NCI-H1436 treated with DMSO at 0.1 percent for 48 hours (cell line): ENCODE results near the gene IFI27L2.

Source experiments
- DNase-seq: peaks from one replicate; lab custom pipeline; 2025; lab: John Stamatoyannopoulos, UW

IFI27L2 gene

DNA sequence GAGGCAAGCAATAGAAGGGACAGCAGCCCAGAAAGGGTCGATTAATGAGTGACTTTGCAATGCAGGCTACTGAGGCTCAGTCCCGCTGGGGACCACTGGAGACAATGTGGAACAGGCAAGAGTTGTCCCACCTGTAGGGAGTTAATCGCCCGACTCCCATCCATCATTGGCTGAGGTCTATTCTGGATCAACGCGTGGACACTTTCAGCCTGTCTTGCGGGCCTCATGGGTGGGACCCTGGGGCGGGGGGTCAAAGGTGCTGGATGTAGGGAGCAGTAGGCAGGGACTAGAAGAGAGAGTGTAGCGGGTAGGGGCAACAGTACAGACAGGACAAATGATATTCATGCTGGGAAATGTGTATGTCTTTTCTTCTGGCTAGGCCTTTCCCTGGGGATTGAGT, 6.1 kb downstream of the IFI27L2 start:
- no peak for DNase-seq

DNA sequence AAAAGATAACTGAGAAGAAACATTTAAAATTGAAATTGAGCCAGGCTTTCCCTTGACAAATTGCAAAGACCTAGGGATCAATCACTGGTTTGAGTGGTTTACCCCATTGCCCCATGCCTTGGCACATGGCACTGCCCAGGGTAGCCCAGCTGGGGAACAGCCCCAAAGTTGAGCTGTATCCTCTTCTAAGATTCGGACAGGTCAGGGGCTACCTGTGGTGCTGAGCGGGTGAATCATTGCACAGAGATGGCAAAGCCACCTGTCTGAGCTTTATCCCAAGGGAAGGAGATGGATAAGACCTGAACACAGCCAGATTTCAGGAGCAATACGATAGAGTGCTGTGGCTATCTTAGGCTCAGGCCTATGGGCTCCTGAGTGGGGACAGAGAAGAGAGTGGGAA, 7.0 kb downstream of the IFI27L2 start:
- no peak for DNase-seq

DNA sequence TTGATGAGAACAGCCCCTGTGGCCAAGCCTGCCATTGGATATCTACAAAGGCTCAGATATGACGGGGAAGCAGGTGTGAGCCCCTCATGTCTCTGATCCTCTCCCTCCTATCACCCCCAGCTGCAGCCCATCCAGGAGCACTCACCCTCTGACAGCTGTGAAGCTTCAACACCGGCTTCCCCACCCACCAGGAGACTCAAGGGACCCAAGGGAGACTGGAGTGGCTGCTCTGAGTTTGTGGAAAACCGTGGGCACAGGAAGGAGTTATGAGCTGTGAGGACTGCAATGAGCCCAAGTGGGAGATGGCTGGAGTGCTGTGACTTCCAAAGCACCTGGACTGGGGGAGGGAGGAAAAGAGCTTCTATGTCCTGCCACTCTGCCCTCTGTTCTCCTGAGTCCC, 7.9 kb downstream of the IFI27L2 start:
- DNase-seq = no peak

DNA sequence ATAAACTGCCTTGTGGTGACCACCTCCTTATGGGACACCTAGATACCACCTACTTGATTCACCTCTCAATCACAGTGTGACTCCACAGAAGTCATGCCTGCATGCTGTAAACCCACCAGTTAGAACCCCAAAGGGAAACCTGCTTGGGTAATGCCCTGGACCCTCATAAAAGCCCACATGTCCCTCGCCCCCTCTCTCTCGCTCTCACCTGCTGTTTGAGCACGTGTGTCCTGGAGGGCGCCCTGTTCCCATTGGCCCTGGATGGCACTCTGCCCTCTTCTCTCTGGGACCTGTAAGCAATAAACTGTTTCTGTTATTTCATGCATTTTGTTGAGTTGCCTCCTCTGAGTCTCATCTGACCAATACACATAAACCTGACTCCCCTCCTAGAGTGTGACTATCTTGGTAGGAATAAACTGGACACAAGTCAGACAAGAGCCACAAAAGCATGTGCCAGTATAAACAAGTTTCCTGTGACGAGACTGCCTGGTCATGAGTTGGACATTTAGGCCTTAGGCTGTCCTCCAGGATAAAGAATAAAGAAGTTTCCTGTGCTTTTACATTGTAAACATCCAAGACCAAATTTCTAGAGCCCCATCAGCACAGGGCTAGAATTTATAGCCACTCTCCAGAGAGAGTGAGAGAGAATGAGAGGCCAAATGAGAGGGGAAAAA, 8.6 kb downstream of the IFI27L2 start:
- no peak for DNase-seq

DNA sequence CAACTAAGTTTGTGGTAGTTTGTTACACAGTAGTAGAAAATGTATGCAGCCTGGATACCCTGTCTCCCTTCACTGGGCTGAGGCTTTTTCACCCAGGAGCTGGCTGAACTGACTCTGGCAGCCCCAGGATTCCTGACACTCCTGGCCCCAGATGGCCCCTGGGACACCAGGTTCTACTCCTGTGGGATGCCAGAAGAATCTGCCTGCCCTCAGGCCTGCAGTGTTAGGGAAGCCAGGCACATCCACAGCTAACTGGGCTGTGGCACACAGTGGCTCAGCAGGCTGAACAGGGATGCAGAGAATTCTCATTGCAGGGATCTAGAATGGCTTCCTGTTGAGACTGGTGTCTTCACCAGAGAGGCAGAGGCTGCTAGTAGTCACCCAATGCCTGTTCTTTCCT, 10.3 kb downstream of the IFI27L2 start:
- no peak for DNase-seq

DNA sequence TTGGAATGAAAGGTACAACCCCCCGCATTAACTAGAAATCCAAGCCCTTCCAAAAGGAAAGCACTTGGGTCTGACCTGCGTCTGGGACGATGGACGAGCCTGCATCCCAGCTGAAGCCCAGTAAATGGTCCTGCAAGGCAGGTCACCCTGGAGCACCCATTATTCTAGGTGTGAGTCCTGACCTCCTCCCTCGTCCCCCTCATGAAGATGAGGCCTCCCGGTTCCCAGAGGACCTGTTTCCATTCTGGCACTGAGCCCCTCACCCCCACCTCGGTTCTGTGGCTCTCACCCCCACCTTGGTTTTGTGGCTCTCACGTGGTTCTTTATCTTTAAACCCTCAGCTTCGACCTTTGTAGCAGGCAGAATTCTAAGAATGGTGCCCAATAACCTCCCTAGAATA, 11.5 kb downstream of the IFI27L2 start:
- no peak for DNase-seq

DNA sequence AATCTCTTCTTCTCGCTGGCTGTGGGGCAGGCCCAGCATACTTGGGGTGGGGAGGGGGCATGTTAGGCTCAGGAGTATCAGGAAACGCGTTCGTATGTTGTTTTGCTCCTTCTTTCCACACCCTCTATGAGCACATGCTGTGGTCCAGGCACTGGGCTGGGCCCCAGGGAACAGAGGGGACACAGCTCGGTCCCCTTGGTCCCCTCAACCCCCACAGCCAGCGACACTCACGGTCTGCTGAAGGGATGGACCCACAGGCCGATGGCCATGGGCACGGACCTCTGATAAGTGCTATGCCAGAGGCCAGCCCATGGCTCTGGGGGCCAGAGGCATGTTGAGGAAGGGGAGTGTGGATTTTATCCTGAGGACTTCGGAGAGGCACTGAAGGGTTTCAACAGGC, 12.7 kb downstream of the IFI27L2 start:
- DNase-seq = no peak

DNA sequence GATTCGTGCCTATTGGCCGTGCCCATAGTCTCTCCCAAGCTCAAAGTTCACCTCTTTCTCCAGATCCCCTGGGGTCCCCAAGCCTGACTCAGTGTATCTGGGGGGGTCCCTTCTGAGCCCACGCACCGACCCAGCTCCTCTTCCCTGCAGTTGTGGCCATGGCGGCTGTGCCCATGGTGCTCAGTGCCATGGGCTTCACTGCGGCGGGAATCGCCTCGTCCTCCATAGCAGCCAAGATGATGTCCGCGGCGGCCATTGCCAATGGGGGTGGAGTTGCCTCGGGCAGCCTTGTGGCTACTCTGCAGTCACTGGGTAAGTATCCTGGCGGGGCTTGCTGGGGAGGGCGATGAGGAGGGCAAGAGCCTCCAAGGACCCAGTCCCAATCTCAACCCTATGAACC, 13.8 kb downstream of the IFI27L2 start:
- no peak for DNase-seq

DNA sequence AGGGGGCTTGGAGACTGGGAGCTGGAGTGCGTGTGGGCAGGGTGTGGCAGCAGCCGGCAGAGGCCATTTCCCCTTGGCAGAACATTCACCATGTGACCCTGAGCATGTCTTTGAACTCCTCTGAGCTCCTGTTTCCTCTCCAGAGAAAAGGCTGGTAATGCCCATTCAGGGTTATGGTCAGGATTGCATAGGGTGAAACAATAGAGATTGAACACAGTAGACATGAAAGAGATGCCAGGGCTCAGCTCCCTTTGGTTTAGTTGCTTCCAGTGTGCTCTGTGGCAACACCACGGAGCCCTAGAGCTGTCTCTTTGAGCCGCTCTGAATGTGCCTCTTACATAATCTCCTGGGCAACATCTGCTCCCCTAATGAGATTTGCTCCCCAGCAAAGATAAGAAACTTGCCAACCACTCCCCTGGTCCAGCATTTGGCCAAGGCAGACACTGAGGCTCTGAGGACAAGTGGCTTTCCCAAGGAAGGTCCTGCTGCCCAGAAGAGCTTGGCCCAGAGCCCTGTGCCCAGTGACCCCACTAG, 14.3 kb downstream of the IFI27L2 start:
- no peak for DNase-seq

DNA sequence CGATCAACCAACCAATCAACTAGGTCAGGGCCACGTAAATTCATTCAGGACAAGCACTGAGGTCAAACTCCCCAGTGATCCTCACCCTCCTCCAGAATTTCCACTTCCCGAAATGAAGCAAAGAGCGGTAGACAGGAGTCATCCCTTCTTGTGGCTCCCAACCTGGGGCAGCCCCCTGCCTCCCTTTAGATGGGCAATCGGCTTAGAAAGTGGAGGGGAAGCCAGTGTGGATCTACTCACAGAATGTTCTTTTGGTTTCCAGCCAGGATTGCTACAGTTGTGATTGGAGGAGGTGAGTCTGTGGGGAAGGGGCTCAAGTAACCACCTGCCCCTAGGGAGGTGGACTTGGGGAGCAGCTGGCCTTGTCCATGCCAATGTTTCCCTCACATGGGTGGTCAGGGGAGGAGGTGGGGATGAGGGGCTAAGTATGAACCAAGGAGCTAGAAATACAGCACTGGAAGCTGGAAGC, 14.8 kb downstream of the IFI27L2 start:
- no peak for DNase-seq

DNA sequence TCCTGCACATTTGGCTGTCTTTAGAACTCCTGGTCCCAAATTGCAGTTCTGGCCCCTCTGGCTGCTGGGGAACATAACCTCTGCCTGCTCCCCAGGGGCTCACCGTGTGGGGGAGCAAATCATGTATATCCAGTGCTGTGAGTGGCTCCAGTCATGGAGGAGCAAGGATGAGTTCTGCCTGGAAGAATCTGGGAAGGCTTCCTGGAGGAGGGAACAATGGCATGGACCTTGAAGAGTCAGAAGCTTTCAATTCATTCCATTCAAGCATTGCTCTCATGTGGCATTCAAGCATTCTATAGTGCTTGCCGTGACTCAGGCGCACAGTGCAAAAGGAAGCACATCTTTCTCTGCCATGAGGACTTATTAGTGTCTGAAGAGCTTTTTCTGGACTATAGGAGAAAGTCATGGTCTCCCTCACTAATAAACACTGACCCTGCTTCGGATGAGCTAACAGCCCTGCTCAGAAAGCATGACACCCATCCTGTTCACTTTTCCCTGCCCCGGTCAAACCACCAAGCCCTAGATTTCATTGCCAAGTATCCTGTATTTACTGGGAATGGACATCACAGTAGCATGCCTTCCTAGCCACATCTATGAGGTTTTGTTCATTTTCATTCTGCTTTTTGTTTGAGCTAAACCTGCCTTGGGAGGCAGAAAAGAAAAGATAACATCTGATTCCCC, 15.4 kb downstream of the IFI27L2 start:
- DNase-seq = no peak

DNA sequence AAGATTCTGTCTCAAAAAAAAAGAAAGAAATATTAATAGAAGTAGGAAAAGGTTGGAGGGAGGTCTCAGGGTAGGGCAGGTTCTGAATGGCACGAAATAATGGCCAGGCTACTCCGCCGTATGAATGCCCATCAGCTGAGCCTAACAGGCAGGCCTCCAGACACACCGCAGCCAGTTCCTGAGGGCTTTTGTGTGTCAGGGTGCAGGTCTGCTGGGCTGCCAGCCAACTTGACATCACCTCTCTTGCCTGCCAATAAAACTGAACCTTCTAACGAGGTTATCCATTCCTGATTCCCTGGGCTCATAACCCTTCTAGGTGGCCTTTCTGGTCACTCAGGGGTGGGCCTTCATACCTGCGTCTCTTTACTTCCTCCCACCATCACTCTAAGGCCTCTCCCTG, 15.9 kb downstream of the IFI27L2 start:
- no peak for DNase-seq

DNA sequence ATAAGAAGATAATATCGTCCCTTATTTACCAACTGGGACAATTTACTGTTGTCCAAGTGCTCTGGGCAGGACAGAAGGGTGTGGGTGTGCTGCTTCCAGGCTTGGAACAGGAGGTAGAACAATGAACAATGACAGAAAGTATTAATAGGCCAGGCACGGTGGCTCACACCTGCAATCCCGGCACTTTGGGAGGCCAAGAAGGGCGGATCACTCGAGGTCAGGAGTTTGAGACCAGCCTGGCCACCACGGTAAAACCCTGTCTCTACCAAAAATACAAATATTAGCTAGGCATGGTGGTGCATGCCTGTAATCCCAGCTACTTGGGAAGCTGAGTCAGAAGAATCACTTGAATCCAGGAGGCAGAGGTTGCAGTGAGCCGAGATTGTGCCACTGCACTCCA, 16.3 kb downstream of the IFI27L2 start:
- no peak for DNase-seq

DNA sequence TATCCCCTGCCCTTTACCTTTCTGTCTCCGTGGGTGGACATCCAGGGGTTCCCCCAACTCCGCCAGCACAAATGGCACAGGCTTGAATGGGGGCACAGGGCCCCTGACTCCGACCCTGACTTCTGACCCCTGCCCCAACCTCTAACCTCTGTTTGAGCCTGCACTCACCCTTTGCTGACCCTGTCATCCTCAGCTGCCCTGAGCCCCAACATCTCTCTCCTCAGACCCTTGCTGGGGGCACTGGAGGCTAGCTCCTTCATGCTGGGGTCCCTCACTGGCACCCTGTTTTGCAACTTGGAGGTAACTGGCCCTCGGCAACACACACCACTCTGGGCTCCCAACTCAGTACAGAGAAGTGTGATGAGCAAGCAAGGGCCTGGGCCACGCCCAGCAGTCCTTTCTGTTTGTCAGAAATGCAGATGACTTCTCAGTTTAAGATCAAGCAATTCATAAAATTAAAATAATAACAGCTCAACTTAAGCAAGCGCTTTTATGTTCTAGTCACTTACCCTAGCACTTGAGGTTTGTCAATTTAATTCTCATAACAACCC, 16.8 kb downstream of the IFI27L2 start:
- DNase-seq = no peak

DNA sequence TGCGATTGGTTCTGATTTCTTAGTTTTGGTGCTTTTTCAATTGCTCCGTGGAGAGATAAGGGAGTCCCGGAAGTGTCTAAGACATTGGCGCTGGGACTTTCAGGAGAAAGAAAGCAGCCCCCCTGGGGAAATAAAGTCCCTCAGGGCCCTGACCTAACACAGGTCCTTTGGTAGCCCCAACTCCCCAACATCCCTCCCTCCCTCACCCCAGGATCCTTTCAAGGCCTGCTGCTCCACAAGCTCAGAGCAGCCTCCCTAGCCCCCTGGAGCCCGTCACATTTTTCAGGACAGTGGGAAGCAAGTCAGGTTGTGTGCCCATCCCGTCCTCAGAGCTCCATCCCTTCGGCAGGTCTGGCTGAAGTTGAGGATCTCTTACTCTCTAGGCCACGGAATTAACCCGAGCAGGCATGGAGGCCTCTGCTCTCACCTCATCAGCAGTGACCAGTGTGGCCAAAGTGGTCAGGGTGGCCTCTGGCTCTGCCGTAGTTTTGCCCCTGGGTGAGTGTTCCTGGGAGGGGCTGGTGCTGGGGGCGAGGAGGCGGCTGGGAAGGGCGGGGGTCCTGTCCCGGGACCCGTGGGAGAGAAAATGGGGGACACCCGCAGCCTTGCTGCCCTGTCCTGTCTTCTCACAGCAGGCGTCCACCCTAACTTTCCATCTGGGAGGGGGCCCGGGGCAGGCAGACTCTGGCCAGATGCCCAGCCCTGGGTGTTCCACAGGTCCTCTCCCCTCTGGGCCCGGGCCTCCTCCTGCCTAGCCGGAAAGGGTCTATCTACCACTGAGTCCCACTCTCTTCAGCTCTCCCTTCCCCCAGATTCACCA, 17.9 kb downstream of the IFI27L2 start:
- DNase-seq = no peak

DNA sequence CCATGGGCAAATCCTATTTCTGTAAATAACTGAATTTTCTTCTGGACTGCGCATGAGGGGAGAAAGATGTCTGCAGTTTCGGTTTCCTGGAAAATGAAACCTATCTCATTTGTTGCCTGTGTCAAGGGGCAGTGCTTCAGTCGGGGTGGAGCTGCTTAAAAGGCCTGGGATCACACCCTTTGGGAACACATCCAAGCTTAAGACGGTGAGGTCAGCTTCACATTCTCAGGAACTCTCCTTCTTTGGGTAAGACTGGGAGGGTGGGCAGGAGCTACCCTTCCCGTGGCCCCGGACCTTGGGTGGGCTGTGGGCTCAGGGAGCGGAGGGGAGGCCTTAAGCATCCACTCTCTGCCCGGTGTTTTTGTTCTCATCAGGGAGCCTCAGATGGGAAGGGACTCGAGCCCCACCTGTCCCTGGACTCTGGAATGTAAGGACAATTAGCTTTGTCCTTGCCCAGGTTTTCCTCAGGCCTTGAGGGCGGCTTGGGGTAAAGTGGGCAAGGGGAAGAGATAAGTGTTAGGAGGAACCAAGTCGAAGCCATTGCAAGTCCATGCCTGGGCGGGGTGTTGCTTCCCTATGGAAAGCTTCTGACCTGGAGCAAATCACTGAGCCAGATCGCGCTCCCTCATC, 18.7 kb downstream of the IFI27L2 start, which contains the start of gene IFI27:
TSS of gene IFI27 (plus strand) at position 185 of the 630 bp plus-strand sequence.
- no peak for DNase-seq

DNA sequence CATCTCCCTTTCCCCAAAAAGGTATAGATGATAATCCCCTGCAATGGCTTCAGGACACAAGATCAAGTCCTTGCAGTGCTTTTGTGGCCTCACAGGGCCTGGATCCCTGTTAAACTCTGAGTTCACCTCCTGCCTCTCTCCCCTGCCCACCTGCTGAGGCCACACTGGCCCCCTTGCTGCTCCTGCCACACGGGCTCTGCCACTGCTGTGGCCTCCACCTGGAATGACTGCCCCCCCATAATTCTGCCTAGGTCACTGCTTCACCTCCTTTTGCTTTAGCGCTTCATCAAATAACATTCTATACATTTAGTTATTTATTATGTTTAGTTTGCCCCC, 19.5 kb downstream of the IFI27L2 start:
- DNase-seq = no peak

DNA sequence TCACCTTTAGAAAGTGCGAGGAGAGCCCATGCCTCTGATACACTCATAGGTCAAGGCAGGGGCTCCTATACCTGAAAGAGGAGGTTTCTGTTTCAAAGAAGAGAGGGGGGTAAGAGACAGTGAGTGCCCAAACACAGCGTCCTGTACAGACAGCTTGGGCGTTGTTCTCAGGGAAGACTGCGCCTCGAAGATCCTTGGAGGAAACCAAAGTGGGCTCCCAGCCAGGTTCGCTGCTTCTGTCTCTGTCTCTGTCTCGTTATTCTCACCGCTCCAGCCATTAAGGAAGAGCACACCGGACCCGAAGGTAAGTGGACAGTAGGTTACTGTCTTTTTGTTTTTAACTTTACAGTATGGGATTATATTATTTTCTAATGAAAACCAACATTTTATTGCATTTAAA, 24.7 kb downstream of the IFI27L2 start:
- DNase-seq = no peak

DNA sequence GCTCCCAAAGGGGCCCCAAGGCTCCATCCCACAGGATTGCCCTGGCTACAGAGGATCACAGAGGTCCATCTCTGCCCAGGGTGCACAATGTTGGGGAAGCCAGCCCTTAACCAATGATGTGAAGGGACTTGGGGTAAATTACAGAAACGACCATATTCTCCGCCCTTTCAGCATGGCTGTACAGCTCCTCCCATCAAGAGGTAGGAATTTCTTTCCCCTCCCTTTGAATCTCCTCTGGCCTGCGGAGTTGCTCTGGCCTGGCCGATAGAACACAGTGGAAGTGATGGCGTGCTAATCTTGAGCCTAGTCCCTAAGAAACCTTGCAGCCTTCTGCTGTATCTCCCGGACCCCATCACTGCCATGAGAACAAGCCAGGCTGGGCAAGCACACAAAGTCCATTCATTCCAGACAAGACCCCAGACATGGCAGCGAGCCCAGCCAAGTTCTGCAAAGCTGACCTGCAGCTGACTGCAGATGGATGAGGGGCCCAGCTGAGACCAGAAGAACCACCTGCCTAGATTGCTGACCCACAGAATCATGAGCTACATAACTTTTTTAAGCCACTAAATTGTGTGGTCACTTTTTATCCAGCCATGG, 25.8 kb downstream of the IFI27L2 start:
- no peak for DNase-seq

DNA sequence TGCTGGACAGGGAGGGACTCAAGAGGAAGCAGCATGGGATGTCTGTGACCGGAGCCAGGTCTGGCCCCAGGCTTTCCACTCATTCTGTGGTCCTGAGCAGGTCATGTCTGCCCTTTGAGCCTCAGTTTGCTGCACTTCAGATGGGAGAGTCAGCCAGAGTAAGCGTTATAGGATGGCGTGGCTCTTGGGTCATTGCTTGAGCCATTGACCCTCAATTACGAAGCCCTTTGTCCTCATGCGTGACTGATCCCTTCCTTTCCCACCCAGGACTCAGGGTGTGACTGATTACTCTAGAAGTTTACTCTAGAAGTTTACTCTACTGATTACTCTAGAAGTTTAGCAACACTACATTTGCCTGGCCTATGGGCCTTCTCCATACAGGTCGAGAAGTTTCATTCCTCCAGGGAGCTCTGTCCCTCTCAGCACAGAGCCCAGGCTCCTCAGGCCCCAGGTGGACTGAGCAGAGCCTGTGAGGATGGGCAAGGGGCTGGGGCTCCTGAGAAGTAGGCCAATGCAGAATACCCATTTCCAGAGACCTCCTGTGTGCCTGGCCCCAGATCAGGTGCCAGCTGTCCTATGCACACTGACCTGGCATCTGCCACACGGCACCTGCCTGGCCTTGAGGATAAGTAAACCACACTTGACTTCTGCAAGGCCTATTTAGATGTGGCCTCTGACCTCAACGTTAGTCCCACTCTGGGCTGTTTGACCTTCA, 26.5 kb downstream of the IFI27L2 start:
- no peak for DNase-seq

DNA sequence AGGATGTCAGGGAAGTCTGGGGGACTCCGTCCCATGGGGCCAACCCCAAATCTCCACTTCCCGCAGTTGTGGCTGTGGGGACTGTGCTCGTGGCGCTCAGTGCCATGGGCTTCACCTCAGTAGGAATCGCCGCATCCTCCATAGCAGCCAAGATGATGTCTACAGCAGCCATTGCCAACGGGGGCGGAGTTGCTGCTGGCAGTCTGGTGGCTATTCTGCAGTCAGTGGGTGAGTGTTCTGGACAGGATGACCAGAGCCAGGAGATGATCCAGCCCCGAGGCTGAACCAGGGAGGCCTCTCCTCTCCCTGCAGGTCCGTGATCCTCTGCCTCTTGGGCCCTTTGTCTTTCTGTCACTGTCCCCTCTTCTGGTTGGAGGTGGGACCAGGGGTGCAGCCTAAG, 27.7 kb downstream of the IFI27L2 start:
- no peak for DNase-seq
